ENCODE data around the gene CYB5D1.

CYB5D1 gene

GRCh38 chr17:7825206-7825990 lies 32.4 kb upstream of the CYB5D1 start:
- H3K27me3 Mint-ChIP-seq, result no peaks in the 10 kb centered on the region
- no peaks in the 10 kb centered on the region for H3K9me3 Mint-ChIP-seq (ENCODE audit: low read depth)
- H3K27ac Mint-ChIP-seq, result no peak overlapping the region
- peaks cover 2% of the 10 kb centered on the region for H3K4me1 Mint-ChIP-seq (ENCODE audit: low read depth)
- no peaks in the 10 kb centered on the region for H3K36me3 Mint-ChIP-seq
- H3K4me3 Mint-ChIP-seq, result no peak overlapping the region

- Mint-ChIP-seq H3K9me3 (ENCODE audit: low read depth) (no peaks in the 10 kb centered on the region), H3K4me1 (ENCODE audit: low read depth) (peaks cover 7% of the 10 kb centered on the region), H3K4me3 (no peak overlapping the region), H3K27me3 (no peaks in the 10 kb centered on the region), H3K27ac (no peak overlapping the region), H3K36me3 (no peaks in the 10 kb centered on the region)
Observed at GRCh38 chr17:7830616-7831015, 27.2 kb upstream of the CYB5D1 start.

GRCh38 chr17:7831233-7831632 lies 26.6 kb upstream of the CYB5D1 start:
- Mint-ChIP-seq H3K4me1 (ENCODE audit: low read depth) (peaks cover 7% of the 10 kb centered on the region), H3K36me3 (no peaks in the 10 kb centered on the region), H3K4me3 (no peak overlapping the region), H3K27me3 (no peaks in the 10 kb centered on the region), H3K27ac (no peak overlapping the region), H3K9me3 (ENCODE audit: low read depth) (no peaks in the 10 kb centered on the region)

GRCh38 chr17:7832431-7832830 lies 25.4 kb upstream of the CYB5D1 start:
- no peaks in the 10 kb centered on the region for H3K36me3 Mint-ChIP-seq
- no peak overlapping the region for H3K4me3 Mint-ChIP-seq
- no peaks in the 10 kb centered on the region for H3K27me3 Mint-ChIP-seq
- no peaks in the 10 kb centered on the region for H3K9me3 Mint-ChIP-seq (ENCODE audit: low read depth)
- peaks cover 17% of the 10 kb centered on the region for H3K4me1 Mint-ChIP-seq (ENCODE audit: low read depth)
- H3K27ac Mint-ChIP-seq, result no peak overlapping the region

- Mint-ChIP-seq H3K4me1 (ENCODE audit: low read depth) (peaks cover 22% of the 10 kb centered on the region), H3K9me3 (ENCODE audit: low read depth) (no peaks in the 10 kb centered on the region), H3K36me3 (no peaks in the 10 kb centered on the region), H3K27me3 (no peaks in the 10 kb centered on the region), H3K27ac (peak overlapping the region; percentile 66), H3K4me3 (peak overlapping the region; percentile 86)
Observed at GRCh38 chr17:7833011-7833794, 24.6 kb upstream of the CYB5D1 start.

- H3K4me1 Mint-ChIP-seq (ENCODE audit: low read depth), result peaks cover 29% of the 10 kb centered on the region
- H3K27ac Mint-ChIP-seq, result peak within 1 kb of the TSS; percentile 86
- no peaks in the 10 kb centered on the region for H3K36me3 Mint-ChIP-seq
- H3K9me3 Mint-ChIP-seq (ENCODE audit: low read depth), result no peaks in the 10 kb centered on the region
- H3K4me3 Mint-ChIP-seq, result peak within 1 kb of the TSS; percentile 91
- no peaks in the 10 kb centered on the region for H3K27me3 Mint-ChIP-seq
Observed at GRCh38 chr17:7833795-7834541, 23.8 kb upstream of the CYB5D1 start, which contains the start of gene KDM6B. KDM6B (plus strand) TSS chr17:7834217; CDS start chr17:7845555, 11,338 bp downstream.

- Mint-ChIP-seq H3K9me3 (ENCODE audit: low read depth) (no peaks in the 10 kb centered on the region), H3K36me3 (no peaks in the 10 kb centered on the region), H3K27ac (peak overlapping the region; percentile 86), H3K4me3 (peak overlapping the region; percentile 91), H3K27me3 (no peaks in the 10 kb centered on the region), H3K4me1 (ENCODE audit: low read depth) (peaks cover 35% of the 10 kb centered on the region)
Observed at GRCh38 chr17:7834542-7834956, 23.3 kb upstream of the CYB5D1 start.

GRCh38 chr17:7834957-7835813 lies 22.6 kb upstream of the CYB5D1 start:
- Mint-ChIP-seq H3K9me3 (ENCODE audit: low read depth) (no peaks in the 10 kb centered on the region), H3K4me3 (peak overlapping the region; percentile 91), H3K36me3 (peaks cover 2% of the 10 kb centered on the region), H3K4me1 (ENCODE audit: low read depth) (peaks cover 41% of the 10 kb centered on the region), H3K27ac (peak overlapping the region; percentile 86), H3K27me3 (no peaks in the 10 kb centered on the region)

- no peaks in the 10 kb centered on the region for H3K9me3 Mint-ChIP-seq (ENCODE audit: low read depth)
- H3K27me3 Mint-ChIP-seq, result no peaks in the 10 kb centered on the region
- H3K4me3 Mint-ChIP-seq, result peak overlapping the region; percentile 89
- H3K27ac Mint-ChIP-seq, result peak overlapping the region; percentile 92
- H3K4me1 Mint-ChIP-seq (ENCODE audit: low read depth), result peaks cover 49% of the 10 kb centered on the region
- H3K36me3 Mint-ChIP-seq, result peaks cover 6% of the 10 kb centered on the region
Observed at GRCh38 chr17:7835814-7836595, 21.8 kb upstream of the CYB5D1 start.

GRCh38 chr17:7836596-7837407 lies 21.0 kb upstream of the CYB5D1 start:
- no peaks in the 10 kb centered on the region for H3K9me3 Mint-ChIP-seq (ENCODE audit: low read depth)
- H3K36me3 Mint-ChIP-seq, result peaks cover 6% of the 10 kb centered on the region

GRCh38 chr17:7837408-7838088 lies 20.3 kb upstream of the CYB5D1 start:
- Mint-ChIP-seq H3K36me3 (peaks cover 6% of the 10 kb centered on the region), H3K9me3 (ENCODE audit: low read depth) (no peaks in the 10 kb centered on the region), H3K4me1 (ENCODE audit: low read depth) (peaks cover 55% of the 10 kb centered on the region), H3K27me3 (no peaks in the 10 kb centered on the region), H3K4me3 (peak overlapping the region; percentile 89), H3K27ac (peak overlapping the region; percentile 92)

More at GRCh38 chr17:7836596-7837407, 21.0 kb upstream of the CYB5D1 start:
- H3K4me3 Mint-ChIP-seq, result peak overlapping the region; percentile 89
- H3K27me3 Mint-ChIP-seq, result no peaks in the 10 kb centered on the region
- peaks cover 55% of the 10 kb centered on the region for H3K4me1 Mint-ChIP-seq (ENCODE audit: low read depth)
- H3K27ac Mint-ChIP-seq, result peak overlapping the region; percentile 92

Measured in activated naive CD8-positive, alpha-beta T cell (primary cell).